Stimulated activated CD8-positive, alpha-beta memory T cell treated with anti-CD3 and anti-CD28 coated beads, Interleukin-4, amount 100 ng/mL, for 48 hours (primary cell): ENCODE results near the gene EDEM3.
"Not testable (repeated sequence)": the region's sequence is repeated elsewhere in the genome, so short reads cannot be mapped to it uniquely, and the experiment has no call there.

ENCODE experiments used
- DNase-seq: peaks from one replicate; pipeline ENCODE4 v3.0.0-alpha.2; 2020

Gene EDEM3

DNA sequence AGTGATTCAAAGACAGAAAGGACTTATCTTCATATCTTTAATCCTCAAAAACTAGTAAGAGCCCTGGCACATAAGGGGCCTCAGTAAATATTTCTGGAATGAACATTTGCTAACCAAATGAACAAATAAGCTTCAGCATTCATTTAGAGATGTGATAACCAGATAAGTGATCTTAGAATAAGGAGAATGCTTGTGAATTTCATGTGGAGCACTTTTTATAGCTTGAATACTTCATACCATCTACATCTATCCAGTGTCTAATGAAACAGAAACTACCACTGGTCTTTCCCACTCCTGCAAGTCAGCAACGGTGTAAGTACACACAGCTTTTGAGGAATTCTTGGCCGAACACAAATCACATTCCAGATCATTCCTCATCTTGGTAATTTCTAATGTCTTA is 38.5 kb downstream of the EDEM3 start:
- DNase-seq: no peak

- DNase-seq: no peak
Observed at GRCh38 chr1:184709418-184709817, 45.2 kb downstream of the EDEM3 start.

DNA sequence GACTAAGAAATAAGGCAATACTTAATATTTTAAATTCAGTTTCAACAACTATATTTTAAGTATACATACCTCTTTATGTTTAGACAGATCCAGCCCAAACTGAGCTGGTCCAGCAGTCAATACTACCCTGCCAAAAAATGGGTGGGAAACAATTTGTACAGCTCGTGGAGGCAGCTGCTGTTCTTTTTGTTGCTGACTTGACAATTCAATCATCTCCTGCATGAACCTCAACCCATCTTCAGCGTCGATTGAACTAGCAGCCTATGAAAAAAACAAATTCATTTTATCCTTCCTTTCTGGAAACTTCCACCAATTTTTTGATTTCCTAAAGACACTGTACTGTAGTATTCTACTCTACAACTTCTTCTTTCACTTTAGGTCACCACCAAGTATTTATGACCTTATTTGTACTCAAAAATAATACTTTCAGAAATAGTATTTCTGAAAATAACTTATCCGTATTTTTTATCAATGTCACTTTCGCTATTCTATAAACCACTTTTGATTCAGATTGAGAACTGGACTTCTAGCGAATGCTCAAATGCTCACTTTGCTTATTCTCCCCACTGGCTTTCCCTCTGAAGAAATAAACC is 46.5 kb downstream of the EDEM3 start:
- DNase-seq: no peak

DNA sequence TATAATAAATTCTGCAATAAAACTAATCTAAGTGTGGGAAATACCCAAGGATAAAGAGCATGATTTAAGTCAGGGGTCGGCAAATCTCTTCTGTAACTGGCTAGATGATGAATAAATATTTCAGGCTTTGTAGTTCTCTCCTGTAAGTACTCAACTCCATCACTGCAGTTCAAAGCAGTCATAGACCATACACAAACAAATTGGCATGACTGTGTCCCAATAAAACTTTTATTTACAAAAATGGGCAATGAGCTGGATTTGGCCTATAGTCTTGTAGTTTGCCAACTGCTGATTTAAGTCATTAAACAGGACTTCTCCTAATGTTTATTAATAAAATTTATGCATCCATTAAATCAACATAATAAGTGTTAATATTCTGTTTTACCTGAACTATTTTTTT is 49.4 kb downstream of the EDEM3 start:
- no peak for DNase-seq

GRCh38 chr1:184701816-184702215 is 52.8 kb downstream of the EDEM3 start:
- DNase-seq: no peak

GRCh38 chr1:184698969-184699368 is 55.7 kb downstream of the EDEM3 start:
- no peak for DNase-seq

GRCh38 chr1:184698016-184698415 is 56.6 kb downstream of the EDEM3 start:
- DNase-seq: no peak

DNA sequence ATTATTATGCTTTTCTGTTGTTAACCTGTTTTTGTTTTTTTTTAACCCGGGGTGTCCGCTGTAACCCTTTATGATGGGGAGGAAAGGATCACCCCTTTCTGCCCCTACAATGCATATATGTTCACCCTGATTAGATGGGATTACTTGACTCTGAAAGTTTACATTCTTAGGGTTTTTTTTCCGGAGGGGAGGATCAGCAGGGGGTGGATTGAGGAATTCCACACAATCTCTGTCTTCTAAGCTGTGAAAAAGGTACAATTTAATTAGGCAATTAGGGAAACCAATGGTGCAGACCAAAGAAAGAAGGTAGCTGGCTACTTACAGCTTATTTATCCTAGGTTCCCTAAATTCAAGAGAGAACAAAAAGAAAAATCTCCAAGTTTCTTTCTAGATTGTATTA is 58.3 kb downstream of the EDEM3 start:
- no peak for DNase-seq

DNA sequence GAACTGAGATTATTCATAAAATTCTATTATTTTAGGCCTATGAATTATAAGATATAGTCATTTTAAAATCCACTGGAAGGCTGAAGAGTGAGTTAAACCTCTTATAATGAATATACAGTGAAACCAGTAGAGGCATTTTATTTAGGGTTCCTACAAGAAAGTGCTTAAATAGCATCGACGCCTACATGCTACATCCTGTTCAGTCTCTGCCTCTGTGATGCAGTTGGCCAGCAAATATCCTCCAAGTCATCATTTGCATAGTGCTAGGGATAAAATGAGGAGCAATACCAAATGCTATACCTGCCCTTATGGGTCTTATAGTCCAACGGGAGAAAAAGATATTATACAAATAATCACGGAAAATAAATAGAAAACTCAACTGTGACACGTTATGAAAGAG is 59.6 kb downstream of the EDEM3 start:
- no peak for DNase-seq

GRCh38 chr1:184693011-184693410 is 61.6 kb downstream of the EDEM3 start:
- no peak for DNase-seq

DNA sequence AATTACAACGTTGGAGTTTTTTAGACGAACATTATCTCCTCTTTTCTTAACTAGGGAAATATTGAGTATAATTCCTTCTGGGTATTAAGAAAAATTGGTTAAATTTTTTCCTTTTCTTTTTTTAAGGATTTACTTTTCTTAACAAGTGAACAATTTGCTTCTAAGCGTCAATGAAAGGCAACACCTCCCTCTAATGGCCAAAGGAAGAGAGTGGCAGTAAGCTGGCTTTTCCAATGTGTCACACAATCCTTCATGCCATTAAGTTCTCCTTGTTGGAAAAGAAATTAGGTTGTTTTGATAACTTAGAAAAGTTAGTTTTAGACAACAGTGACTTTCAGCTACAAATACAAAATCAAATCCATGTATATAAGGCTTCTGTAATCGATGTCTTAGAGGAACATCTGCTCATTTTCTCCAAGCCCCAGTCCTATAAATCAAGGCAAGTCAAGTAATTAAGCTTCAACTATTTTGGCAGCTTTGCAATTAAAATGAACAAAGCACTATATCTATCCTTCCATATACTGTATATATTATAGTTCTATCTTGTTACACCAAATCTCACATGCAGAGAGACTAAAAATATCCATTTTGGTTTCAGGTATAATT is 62.8 kb downstream of the EDEM3 start:
- no peak for DNase-seq

GRCh38 chr1:184686540-184686939 is 68.1 kb downstream of the EDEM3 start:
- DNase-seq: no peak

GRCh38 chr1:184685116-184685515 is 69.5 kb downstream of the EDEM3 start:
- DNase-seq: no peak

GRCh38 chr1:184684285-184685074 is 70.2 kb downstream of the EDEM3 start:
- DNase-seq: no peak

DNA sequence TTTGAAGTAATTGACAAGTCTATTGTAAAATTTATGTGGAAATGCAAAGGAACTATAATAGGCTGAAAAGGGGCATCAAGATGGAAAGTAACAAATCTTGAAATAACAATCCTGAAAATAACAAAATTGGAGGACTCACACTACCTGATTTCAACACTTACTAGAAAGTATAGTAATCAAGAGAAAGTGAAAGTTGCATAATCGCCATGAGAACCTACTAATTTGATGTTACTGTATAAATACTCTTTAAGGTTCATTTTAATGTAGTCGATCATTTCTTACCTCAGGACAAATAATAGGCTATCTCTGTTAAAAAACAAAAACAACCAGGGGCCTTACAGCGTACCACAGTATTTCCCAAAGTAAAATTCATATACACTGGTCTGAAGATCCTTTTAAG is 71.7 kb downstream of the EDEM3 start:
- DNase-seq: no peak

- not testable (repeated sequence) for DNase-seq
Observed at GRCh38 chr1:184680611-184681225, 73.9 kb downstream of the EDEM3 start.

GRCh38 chr1:184679472-184679871 is 75.2 kb downstream of the EDEM3 start:
- not testable (repeated sequence) for DNase-seq

- no peak for DNase-seq
Observed at GRCh38 chr1:184677344-184677743, 77.3 kb downstream of the EDEM3 start.

- no peak for DNase-seq
Observed at GRCh38 chr1:184673305-184673704, 81.4 kb downstream of the EDEM3 start.

- DNase-seq: no peak
Observed at GRCh38 chr1:184672013-184672726, 82.5 kb downstream of the EDEM3 start.

DNA sequence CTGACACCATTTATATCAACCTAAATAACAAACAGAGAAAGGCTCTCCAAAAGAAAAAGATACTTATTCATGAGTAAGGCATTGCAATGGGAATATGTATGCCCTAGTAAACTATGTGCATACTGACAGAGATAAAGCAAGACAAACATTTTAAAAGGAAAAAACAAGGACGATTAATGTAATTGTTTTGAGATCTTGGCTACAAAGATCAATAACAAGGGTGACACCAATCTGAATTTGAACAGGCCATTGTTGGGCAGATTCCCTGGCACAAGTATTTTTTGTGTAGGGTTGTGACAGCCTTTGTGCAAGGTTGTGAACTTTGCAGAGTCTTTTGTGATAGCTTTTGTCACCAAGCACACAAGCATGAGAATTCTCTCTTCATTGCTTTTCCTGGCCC is 85.3 kb downstream of the EDEM3 start:
- DNase-seq: no peak

- DNase-seq: no peak
Observed at GRCh38 chr1:184665360-184665759, 89.3 kb downstream of the EDEM3 start.

- no peak for DNase-seq
Observed at GRCh38 chr1:184664661-184665060, 90.0 kb downstream of the EDEM3 start.
